ENCODE data around the gene NUP54.

NUP54 gene

DNA sequence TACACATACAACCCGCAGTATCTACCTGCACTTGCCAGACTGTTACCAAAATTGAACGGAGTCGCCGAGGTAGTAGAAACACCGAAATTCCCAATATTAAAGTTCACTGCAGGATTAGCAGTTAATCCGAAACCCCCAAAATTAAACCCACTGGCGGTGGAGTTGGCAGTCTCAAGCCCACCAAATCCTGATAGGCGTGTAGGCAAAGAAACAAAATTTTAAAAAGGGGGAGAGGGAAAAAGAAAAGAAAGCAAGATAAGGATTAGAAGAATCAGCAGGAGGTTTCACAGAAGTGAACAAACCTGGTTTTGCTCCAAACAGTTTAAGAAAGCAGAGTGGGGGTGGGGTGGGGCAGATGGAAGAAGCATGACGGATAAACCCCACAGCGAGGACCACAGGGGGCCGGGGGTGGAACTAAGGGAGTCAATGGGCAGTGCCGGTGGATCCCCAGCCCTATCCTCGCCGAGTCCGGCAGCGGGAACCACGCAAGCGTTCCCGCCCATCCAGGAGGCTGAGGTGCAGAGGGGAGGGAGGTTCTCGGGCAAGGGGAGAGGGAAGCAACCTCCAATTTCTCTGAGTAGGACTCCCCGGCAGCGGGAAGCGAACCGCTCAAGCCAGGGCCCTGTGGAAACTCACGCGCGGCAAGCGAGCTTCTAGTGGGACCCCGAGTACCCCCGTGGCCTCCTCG lies 599 bp downstream of the NUP54 start:
- DNase-seq (ENCODE audit: low spot score) = no peak

DNA sequence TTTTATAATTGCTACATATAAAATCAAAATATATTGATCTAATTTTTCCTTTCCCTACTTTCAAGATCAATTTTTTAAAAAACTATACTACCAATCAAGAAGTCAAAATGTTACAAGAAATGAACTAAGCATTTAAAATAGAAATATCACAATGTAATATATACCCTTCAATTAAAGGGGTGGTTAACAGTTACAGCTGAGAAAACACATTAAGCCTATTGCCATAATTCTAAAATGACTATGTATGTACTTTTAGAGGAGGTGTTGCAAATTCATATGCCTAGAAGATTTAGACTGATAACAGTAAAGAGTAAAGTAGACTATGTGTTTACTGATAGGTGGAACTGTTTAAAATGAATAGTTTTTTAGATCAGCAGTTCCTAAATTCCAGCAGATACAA lies 3.7 kb downstream of the NUP54 start:
- DNase-seq (ENCODE audit: low spot score) = no peak

DNA sequence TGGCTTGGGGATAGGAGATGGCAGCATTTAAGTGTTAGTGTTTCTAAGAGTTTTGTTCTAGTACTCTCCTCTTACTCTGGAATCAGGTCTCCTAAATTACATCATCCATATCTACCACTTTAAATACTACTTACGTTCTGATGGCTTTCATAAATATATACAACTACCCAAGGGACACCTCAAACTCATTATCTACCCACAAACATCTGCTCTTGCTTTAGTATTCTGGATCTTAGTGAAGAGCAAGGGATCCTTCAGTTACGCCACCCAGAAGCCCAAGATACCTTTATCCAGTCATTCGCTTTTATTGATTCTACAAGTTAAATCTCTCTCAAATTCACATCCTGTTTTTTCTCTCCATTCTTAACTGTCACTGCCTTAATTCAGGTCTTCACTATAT lies 7.0 kb downstream of the NUP54 start:
- no peak for DNase-seq (ENCODE audit: low spot score)

DNA sequence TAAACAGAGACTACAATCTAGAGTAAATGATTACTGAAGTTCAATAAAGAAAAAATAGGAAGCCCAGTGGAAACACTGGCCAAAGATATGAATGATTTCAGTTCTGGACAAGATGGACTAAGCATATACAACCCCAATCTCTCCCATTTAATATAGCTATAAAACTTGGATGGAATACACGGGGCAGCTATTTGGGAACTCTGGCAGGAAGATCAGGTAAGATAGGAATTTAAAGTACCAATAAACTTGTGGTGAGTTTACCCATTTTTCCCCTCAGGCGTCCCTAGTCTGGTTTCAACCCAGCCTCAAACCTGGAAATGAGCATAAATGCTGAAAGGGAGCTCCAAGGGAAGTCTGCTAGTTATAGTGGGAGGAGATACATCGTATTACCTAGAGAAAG lies 20.4 kb downstream of the NUP54 start:
- no peak for DNase-seq (ENCODE audit: low spot score)

DNA sequence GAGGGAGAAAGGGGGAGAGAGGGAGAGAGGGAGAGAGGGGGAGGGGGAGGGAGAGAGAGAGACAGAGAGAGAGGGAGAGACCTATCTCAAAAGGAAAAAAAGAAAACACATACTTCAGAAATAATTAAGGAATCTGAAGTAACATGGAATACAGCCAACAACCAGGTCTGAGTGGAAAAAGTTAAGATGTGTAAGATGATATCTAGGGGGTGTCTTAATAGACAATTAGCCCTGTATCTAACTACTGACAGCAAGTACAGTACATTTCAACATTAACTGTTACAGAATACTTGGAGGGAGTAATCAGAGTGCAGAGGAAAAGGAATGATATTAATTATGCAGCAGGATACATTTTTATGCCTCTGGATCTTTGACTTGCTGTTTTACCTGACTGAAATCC lies 22.4 kb downstream of the NUP54 start:
- DNase-seq (ENCODE audit: low spot score) = no peak

DNA sequence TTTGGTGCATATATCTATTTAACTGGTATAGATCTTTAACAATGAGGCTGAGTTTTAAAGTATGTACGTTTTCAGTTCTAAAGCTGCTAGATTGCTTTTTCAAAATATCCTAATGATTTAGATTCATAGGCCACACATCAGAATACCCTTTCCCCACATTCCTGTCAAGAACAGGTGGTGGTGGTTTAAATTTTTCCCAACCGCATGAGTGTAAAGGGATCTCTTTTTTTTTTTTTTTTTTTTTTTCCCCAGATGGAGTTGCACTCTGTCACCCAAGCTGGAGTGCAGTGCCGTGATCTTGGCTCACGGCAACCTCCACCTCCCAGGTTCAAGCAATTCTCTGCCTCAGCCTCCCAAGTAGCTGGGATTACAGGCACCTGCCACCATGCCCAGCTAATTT lies 28.0 kb downstream of the NUP54 start:
- no peak for DNase-seq (ENCODE audit: low spot score)

DNA sequence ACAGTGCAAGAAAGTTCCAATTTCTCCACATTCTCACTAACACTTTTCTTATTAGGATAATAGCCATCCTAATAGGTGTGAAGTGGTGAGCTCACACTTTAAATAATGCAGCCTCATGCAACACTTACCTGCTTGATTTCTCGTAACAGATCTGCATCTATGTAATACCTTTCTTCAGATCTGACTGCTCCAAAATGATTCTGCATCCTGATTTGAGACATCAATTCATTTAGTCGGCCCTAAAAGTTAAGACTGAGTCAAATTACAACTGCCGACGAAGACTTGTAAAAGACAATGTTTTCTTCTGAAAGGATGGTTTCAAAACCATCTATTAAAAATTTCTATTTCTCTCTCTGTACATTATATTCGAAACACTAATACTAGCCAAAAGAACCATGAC lies 30.7 kb downstream of the NUP54 start:
- DNase-seq (ENCODE audit: low spot score) = no peak

DNA sequence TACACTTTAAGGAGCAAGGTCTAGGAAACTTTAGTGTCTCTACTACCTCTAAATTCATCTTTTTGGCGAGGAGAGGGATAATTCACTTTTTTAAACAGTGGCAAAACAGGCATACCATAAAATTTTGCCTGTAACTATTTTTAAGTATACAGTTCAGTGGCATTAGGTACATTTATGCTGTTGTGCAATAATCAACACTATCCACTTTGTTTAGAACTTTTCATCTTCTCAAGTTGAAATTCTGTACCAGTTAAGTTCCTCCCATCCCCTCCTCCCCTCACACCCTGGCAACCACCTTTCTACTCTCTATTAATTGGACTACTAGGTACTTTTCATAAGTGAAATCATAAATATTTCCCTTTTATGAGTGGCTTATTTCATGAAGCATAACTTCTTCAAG lies 31.4 kb downstream of the NUP54 start:
- no peak for DNase-seq (ENCODE audit: low spot score)

DNA sequence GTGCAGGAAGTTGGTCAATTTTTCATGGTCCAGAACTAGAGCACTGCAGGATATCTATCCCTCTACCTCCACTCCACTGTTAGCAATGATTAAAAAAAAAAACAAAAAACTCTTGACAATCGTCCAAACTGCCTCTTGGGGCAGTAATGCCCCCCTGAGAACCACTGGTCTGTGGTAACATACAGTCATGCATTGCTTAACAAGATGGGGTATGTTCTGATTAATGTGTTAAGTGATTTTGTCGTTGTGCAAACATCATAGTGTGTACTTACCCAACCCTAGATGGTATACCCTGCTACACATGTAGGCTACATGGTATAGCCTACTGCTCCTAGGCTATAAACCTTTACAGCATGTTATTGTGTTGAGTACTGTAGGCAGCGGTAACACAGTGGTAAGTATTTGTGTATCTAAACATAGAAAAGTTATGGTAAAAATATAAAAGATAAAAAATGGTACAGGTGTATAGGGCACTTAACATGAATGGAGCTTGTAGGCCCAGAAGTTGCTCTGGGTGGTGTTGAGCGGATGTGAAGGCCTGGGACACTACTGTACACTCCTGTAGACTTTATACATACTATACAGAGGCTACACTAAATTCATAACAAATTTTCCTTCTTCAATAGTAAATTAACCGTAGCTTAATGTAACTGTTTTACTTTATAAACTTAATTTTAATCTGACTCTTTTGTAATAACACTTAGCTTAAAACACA lies 39.6 kb downstream of the NUP54 start:
- DNase-seq (ENCODE audit: low spot score) = no peak

DNA sequence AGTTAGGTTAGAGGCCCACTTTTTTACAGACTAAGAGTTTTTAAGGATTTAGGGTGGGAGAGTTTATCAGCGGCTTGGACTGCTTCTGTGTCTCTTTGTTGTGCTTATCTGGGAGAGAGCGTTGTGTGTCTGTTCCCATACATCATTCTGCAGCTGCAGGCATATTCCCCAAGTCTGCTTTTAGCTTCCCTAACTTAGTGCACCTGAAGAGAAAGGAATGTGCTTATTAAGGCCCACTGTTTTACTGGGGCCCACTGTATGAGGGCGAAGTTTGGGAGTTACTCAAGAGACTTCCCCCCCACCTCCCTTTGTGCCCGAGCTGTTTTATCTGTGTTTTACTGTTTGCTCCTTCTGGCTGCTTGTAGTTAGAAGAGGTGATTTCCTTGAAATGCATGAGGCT lies 41.8 kb downstream of the NUP54 start:
- no peak for DNase-seq (ENCODE audit: low spot score)

DNA sequence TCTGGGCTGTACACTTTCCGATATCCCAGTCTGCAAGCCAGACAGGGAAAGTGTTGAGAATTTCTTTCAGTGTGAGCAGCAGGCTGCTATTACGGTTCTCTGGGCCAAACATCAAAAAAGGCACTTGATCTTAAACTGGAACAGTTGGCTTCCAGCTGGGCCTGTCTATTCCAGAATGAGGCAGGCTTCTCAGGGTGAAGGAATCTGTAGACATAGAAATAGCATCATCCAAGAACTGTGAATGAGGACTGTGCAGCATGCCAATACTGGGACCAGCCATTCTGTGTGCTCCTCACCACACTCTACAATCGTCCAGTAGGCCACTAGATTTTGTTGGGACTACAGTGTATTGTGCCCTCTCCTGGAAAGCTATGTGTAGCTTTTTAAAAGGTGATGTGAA lies 42.5 kb downstream of the NUP54 start:
- DNase-seq (ENCODE audit: low spot score) = peak; percentile 59

DNA sequence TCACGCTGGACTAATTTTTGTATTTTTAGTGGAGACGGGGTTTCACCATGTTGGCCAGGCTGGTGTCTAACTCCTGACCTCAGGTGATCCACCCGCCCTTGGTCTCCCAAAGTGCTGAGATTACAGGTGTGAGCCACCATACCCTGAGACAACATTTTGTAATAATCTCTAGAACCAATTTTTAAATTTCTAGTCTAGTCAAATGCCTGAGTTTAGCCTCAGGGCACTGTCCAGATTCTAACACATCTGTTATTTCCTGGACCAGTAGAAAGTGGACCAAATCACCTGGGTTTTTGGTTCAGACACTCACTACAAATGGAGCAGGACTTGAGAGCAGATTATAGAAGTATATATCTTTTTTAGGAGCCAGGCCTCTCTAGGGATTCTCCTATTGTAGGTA lies 52.1 kb downstream of the NUP54 start:
- DNase-seq (ENCODE audit: low spot score) = no peak

DNA sequence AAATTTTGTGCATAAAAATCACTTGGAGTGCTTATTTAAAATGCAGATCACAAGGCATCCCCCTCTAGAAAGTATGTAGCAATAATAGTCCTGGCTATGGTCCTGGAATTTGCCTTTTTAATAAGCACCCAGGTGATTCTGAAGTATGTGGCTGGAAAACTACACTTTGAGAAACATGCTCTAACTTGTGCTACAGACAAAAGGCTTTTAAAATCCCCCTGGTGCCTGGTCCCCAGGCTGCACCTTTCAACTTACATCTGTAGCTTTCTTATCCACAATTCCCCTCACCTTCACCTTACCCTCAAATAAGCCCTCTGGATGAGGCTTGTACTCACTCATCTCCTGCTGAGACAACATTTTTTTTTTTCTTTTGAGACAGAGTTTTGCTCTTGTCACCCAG lies 52.6 kb downstream of the NUP54 start:
- no peak for DNase-seq (ENCODE audit: low spot score)

DNA sequence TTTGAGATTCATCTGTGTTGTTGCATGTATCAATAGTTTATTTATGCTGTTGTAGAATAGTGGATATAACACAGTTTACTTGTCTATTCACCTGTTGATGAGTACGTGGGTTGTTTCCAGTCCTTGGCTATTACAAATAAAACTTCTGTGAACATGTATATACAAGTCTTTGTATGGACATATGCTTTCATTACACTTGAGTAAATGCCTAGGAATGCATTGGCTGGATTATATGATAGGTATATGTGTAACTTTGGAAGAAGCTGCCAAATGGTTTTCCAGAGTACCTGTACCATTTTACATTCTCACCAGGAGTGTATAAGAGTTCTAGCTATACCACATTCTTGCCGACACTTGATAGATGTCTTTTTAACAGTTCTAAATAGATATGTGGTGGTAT lies 57.1 kb downstream of the NUP54 start:
- no peak for DNase-seq (ENCODE audit: low spot score)

DNA sequence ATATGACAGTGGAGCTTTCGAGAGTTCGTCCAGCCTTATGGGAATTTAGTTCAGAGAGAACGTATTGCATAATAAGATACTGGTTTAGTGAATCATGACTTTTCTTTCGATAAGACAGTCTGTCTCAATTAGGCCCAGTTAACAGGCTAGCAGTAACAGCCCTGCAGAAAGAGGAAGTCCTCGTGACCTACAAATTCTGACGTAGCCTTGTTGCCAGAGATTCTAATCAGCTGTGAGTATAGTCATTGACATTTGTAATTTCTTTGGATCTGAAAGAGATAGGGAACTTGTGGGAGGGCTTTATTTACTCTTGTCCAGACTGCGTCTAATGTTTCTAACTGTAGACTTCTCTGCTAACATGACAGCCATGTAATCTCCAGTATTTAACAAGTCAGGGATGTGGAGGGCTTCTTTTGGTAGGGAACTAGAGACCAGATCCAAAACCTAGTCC lies 57.9 kb downstream of the NUP54 start:
- DNase-seq (ENCODE audit: low spot score) = peak; percentile 71

DNA sequence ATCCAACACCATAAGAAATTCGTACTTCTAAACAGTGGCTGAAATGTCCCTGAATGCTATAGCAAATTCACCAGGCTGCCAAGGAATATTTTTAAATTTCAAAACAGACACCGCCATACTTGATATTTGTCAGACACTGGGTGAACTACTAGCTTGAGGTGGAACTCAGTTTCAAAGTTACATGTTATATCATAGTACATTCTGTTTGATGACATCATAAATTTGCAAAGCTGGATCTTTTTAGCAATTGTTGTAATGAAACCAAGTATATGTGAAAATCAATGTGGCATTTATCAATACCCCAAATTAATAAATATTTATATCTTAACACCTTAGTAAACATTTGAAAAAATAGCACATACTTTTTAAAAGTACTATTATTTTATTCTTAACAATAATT lies 59.5 kb downstream of the NUP54 start:
- DNase-seq (ENCODE audit: low spot score) = no peak

DNA sequence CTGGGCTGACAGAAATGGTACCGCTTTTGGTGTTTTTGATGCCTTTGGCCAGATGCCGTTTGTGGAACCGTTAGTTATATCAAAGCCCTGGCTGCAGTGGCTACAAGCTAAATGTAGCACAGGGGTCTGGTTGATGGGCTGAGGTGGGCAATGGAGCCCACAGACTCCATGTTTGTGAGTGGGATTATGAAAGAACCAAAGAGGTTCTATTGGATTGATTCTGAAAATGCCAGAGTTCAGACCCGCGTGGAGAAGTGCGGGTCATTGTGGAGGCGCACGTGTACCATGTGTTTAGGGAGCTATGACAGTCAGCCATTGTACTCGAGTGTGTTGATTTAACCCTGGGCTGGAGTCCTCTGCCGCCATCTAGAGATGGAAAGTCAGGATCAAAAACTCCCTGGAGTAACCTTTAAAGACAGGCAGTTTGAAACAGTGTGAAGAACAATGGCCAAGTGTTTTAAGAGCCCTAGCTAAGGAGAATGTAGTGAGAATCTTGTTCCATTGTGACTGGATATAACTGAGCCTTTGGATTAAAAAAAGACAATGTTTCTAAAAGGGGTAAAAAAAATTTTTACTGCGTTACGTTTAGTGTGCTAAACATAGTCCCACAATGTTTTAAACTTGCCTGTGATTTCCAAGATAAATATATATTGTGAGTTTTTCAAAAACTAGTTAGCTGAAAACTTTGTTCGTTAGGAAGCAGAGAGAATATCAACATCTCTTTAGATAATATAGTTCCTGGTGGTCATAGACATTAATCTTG lies 61.0 kb downstream of the NUP54 start:
- DNase-seq (ENCODE audit: low spot score) = peak; percentile 96

DNA sequence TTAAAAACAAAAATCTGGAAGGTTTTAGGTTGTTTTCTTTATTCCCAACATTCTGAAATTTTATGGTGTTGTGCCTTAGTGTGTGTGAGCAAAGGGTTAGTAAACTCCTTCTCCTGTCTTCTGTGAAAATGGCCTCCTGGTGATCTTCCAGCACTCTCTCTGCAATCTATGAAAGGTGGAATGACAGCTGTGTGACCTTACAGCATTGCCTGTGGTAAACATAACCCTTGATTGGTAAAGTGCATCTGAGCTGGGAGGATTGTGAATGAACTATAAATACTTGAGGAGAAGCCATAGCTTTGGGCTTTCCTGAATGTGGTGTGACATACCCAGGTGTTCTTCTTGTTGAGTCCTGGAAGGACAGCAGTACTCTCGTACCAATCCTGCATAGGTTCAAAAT lies 63.7 kb downstream of the NUP54 start:
- DNase-seq (ENCODE audit: low spot score) = no peak

DNA sequence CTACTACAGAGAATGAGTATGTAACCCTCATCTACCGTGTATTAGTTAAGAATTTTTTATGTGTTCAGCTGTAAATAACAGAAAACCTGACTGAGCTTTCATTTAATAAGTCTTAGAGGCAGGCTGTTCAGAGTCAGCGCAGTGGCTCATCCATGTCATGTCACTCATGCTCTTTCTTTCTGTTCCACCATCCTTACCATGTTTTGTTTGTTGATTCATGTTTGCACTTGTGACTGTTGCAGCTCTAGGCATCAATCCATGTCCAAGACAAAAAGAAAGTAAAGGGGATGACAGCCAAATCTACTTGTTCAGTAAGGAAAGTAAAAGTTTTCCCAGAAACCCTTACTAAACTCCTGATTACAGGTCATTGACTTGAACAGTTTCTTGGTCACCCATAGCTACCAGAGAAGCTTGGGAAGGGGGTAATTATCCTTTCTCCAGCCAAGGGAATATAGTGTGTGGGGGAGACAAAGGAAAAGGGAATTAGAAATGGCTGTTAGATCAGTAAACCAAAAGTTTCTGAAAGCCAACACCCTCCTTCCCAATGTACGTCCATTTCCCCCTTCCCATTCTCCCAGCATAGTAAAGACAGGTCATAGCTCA lies 64.7 kb downstream of the NUP54 start:
- DNase-seq (ENCODE audit: low spot score) = no peak

DNA sequence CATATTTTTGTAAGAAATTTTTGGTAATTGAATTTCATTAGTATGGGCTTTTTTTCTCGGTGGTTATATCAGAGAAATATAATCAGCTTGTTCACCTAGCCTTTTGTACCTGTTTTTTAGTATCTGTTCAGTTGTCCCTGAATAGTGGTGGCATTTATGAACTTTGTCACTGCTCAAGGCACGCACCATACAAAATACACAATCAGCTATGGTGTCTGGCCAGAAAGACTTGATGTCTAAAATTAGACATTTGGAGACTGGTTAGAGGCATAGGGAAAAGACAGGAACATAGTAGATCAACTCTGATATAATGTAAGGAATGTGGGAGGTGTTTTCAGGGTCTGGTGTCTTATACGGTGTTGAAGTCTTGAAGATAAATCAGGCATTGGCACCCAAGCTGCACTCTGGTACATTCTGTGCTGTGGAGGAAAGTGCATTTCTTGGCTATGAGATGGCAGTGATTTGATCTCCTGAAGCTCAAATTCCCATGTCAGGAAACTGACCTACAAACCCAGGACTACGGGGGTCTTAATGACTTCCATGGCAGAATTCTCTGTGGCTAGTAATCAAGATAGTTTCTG lies 70.1 kb downstream of the NUP54 start:
- no peak for DNase-seq (ENCODE audit: low spot score)

DNA sequence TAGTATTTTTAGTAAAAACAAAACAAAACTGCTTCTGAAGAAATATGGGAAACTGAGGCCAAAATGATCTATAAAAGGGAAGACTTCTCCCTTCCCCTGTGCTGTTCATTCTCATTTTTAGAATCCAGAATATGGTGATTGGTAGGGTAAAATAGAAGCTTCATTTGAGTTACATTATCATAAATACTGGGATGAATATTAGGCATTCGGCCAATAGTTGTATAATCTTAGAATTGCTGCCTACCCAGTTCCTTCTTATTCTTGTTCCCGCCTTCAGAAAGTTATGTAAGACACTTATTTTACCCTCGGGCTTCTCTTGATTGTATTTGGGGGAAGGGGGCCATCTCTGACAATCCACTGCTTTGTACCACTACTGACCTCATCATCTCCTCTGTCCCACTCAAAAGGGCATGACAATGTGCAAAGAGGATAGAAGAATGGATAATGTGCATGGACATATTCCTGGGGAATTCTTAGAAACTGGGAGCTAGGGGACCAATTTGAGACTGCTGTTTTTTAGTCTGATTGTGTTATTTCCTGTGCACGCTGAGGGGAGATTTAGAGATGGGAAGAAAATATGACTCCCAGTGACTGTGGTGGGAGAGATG lies 73.1 kb downstream of the NUP54 start:
- DNase-seq (ENCODE audit: low spot score) = no peak

DNA sequence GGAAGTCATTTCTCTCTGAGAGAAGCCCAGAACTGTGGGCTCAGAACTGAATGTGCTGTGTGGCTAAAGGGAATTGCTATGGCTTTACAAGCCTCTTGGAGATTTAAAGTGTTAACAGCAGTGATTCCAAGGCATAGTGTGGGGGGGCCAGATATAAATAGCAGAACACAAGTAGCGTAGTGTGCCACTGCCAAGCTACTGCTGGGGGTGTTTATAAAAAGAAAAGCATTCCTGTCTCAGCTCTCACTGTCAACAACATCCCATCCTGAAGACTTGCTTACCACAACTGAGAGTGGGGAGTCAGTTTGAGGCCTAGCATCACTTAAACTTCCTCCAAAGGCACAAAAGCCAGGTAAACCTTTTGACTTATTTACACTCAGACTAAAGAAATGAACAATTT lies 73.7 kb downstream of the NUP54 start, which contains the start of gene ART3:
Gene ART3, plus strand, starts transcription at position 242 of the 400 bp plus-strand sequence. CDS start 1,181 bp downstream, outside the sequence.
- DNase-seq (ENCODE audit: low spot score) = no peak

All from pons (tissue), 1 donor.